Large intestine (tissue), 3 donors: ENCODE measurements around the gene TSPO2. TPM values are rescaled to one million over a fixed set of nuclear protein-coding genes. Genes with fewer than 3 reads are reported as not detected.
"Not testable (repeated sequence)": the region's sequence is repeated elsewhere in the genome, so short reads cannot be mapped to it uniquely, and the experiment has no call there.

Source experiments
- DNase-seq, 2 donors: peaks; one replicate each; pipeline versions ENCODE4 v3.0.0 to v3.0.0-alpha.2; 2013
- H3K27ac ChIP-seq: one replicate; pipeline ENCODE4 v1.5.1; 2013; ENCODE audit warnings: low read length
- H3K27me3 ChIP-seq: 2 replicates; pipeline ENCODE4 v1.6.1; 2013; ENCODE audit warnings: low read length; ENCODE audit not compliant: control insufficient read depth, insufficient read depth
- H3K36me3 ChIP-seq: 2 replicates; pipeline ENCODE4 v1.6.1; 2013; ENCODE audit warnings: low read length; ENCODE audit not compliant: control insufficient read depth, insufficient read depth
- H3K4me1 ChIP-seq: one replicate; pipeline ENCODE4 v1.6.1; 2013; ENCODE audit warnings: low read length; ENCODE audit not compliant: control insufficient read depth, insufficient read depth
- H3K4me3 ChIP-seq: one replicate; pipeline ENCODE4 v1.5.1; 2013; ENCODE audit warnings: low read length
- H3K9me3 ChIP-seq: one replicate; pipeline ENCODE4 v1.6.1; 2013; ENCODE audit warnings: mild to moderate bottlenecking, low read depth, low read length, moderate library complexity; ENCODE audit not compliant: control insufficient read depth
- WGBS: methylation state at CpG from one replicate; pipeline ENCODE4 v1.1.5; 2013; ENCODE audit warnings: low lambda C conversion rate; ENCODE audit not compliant: insufficient coverage; 5-methylcytosine and 5-hydroxymethylcytosine counted together
- polyA plus RNA-seq: library from polyadenylated mRNA; unstranded; fragments of 120-200 nt; gene quantifications from one replicate; pipeline ENCODE4 v1.2.1, GENCODE V29; 2013

Gene TSPO2
- polyA plus RNA-seq, 1 donor = 2.3 TPM

DNA sequence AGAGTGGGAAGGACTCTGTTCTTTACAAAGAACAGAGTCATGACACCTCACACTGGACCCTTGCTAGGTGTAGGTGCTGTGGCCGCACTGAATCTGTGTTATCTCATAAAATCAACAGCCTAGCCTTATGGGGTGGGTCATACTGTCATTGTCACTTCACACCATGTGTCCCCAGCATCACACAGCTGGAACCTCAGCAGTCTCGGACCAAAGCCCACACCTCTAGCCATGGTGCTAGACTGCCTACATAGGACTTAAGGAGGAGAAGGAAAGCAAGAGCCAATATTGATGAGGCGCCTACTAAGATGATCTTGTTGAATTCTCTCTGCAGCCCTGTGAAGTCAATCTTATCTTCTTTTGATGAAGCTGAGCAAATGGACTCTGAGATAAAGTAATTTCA is 34.3 kb upstream of the TSPO2 start:
- WGBS = no CpG with 5 or more reads among the region's 3 CpGs
- Histone ChIP-seq H3K4me3 (no peak overlapping the region), H3K36me3 (no peaks in the 10 kb centered on the region), H3K4me1 (peaks cover 11% of the 10 kb centered on the region), H3K9me3 (no peaks in the 10 kb centered on the region), H3K27ac (no peak overlapping the region), H3K27me3 (no peaks in the 10 kb centered on the region)
- DNase-seq = no peak

- WGBS = no CpG with 5 or more reads among the region's 1 CpG
- no peaks in the 10 kb centered on the region for H3K9me3 ChIP-seq
- no peaks in the 10 kb centered on the region for H3K27me3 ChIP-seq
- H3K4me3 ChIP-seq = no peak overlapping the region
- H3K36me3 ChIP-seq = no peaks in the 10 kb centered on the region
- peaks cover 15% of the 10 kb centered on the region for H3K4me1 ChIP-seq
- DNase-seq = no peak
- no peak overlapping the region for H3K27ac ChIP-seq
These were observed 32.6 kb upstream of the TSPO2 start for GRCh38 chr6:41009669-41010068.

- H3K9me3 ChIP-seq = no peaks in the 10 kb centered on the region
- H3K4me3 ChIP-seq = no peak overlapping the region
- no peak overlapping the region for H3K27ac ChIP-seq
- H3K36me3 ChIP-seq = no peaks in the 10 kb centered on the region
- WGBS = no CpG with 5 or more reads among the region's 2 CpGs
- no peaks in the 10 kb centered on the region for H3K27me3 ChIP-seq
- no peak for DNase-seq
- H3K4me1 ChIP-seq = peaks cover 15% of the 10 kb centered on the region
These were observed 30.6 kb upstream of the TSPO2 start for GRCh38 chr6:41011673-41012072.

DNA sequence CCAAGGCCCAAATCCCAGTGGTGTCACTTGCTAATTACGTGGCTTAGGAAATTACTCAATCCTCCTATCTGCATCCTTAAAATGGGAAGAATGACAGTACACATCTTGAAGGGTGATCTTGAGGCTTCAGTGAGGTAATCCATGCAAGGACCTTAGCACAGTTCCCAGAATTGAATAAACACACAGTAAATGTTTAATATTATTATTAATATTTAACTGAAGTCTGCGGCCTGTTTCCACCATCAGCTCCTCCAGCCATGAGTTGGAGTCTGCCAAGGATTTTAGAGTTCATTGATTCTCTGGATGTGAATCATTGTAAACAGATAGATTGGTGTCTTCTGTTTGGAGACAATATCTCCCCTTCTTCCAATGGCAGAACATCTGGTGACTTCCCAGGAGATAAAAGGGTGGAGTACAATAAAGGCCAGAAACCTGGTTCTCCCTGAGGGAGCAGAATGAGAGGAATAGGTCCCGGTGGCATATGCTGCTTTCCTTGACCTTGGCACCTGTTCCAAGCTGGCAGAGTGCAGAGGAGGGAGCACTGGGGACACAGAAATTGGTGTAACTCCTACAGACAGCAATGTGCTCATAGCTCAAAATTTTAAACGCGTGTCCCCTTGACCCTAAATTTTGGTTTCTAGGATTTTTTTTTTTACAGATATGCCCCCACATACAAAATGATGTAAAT is 28.7 kb upstream of the TSPO2 start:
- peak in 1 of 2 donors; percentile 62 for DNase-seq
- Histone ChIP-seq H3K27ac (peak overlapping the region; percentile 11), H3K4me1 (peaks cover 3% of the 10 kb centered on the region), H3K9me3 (no peaks in the 10 kb centered on the region), H3K36me3 (no peaks in the 10 kb centered on the region), H3K4me3 (no peak overlapping the region), H3K27me3 (no peaks in the 10 kb centered on the region)
- WGBS = no CpG with 5 or more reads among the region's 5 CpGs

GRCh38 chr6:41014780-41015179 is 27.5 kb upstream of the TSPO2 start:
- no CpG with 5 or more reads among the region's 4 CpGs for WGBS
- DNase-seq = no peak
- H3K27ac ChIP-seq = no peak overlapping the region
- peaks cover 3% of the 10 kb centered on the region for H3K4me1 ChIP-seq
- H3K9me3 ChIP-seq = no peaks in the 10 kb centered on the region
- no peaks in the 10 kb centered on the region for H3K27me3 ChIP-seq
- H3K4me3 ChIP-seq = no peak overlapping the region
- H3K36me3 ChIP-seq = no peaks in the 10 kb centered on the region

DNA sequence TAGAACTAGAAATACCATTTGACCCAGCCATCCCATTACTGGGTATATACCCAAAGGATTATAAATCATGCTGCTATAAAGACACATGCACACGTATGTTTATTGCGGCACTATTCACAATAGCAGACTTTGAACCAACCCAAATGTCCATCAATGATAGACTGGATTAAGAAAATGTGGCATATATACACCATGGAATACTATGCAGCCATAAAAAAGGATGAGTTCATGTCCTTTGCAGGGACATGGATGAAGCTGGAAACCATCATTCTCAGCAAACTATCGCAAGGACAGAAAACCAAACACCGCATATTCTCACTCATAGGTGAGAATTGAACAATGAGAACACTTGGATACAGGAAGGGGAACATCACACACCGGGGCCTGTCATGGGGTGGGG is 26.4 kb upstream of the TSPO2 start:
- not testable (repeated sequence) for DNase-seq, H3K27me3 ChIP-seq, H3K9me3 ChIP-seq, H3K36me3 ChIP-seq, H3K4me1 ChIP-seq, H3K4me3 ChIP-seq, H3K27ac ChIP-seq
- no CpG with 5 or more reads among the region's 5 CpGs for WGBS

DNA sequence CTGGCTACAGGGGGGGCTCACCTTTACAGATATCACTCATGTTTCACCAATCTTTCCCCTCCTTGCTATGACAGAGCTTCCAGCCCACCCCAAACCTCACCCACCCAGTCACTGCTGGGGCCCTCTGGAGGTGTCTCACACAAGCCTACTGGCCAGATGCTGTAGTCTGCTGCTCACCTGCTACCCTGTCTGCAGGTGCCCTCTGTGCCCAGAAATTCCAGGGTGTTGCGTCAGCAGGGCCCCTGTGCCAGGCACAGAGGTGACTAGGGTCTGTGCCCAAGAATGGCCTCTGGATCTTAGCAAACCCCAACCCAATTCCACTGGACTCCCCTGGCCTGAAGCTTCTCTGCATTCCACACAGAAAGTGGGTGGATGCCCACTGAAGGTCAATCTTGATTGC is 24.6 kb upstream of the TSPO2 start:
- Histone ChIP-seq H3K27ac (no peak overlapping the region), H3K4me1 (peaks cover 8% of the 10 kb centered on the region), H3K4me3 (no peak overlapping the region), H3K27me3 (no peaks in the 10 kb centered on the region), H3K9me3 (no peaks in the 10 kb centered on the region), H3K36me3 (no peaks in the 10 kb centered on the region)
- no peak for DNase-seq
- WGBS = no CpG with 5 or more reads among the region's 1 CpG

DNA sequence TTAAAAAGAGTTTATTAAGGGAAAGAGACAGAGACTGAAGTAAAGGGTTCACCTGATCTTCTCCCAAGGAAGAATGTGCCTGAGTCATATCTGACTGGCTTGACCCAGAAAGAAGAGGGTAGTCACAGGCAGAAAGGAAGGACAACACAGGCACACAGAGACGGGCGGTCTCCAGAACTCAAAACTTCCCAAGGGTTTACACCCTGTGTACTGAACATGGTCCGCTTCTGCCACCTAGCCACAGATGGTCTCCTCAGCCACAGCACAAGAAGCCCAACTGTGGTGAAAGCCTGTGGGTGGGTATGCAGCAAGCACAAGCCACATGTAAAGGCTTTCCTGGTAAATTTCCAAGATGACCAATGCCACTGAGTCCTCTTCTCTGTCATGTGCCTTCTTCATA is 20.4 kb upstream of the TSPO2 start:
- Histone ChIP-seq H3K4me1 (peaks cover 5% of the 10 kb centered on the region), H3K36me3 (peaks cover 18% of the 10 kb centered on the region), H3K4me3 (no peak overlapping the region), H3K9me3 (no peaks in the 10 kb centered on the region), H3K27me3 (no peaks in the 10 kb centered on the region), H3K27ac (no peak overlapping the region)
- WGBS = no CpG with 5 or more reads among the region's 3 CpGs
- DNase-seq = peak in 1 of 2 donors; percentile 39

DNA sequence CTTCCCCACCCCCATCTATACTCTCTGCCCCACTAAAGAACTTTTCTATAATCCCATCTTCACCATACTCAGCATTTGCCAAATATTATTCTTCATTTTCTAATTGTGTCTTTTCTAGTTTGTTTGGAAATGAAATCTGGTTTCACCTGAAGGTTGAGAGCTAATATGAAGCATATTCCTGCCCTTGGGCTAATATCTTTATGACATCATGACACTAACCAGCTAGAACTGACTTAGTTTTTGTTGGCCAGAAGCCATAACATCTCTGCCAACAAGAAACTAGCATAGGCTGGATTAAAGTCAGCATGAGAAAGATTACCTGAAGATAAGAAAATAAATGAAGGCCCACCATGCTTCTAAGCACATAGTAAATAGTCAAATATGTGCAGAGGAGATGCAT is 20.0 kb upstream of the TSPO2 start:
- peak in 1 of 2 donors; percentile 45 for DNase-seq
- Histone ChIP-seq H3K27me3 (no peaks in the 10 kb centered on the region), H3K36me3 (peaks cover 23% of the 10 kb centered on the region), H3K27ac (no peak overlapping the region), H3K4me1 (peaks cover 5% of the 10 kb centered on the region), H3K4me3 (no peak overlapping the region), H3K9me3 (no peaks in the 10 kb centered on the region)

- H3K9me3 ChIP-seq = no peaks in the 10 kb centered on the region
- peaks cover 30% of the 10 kb centered on the region for H3K36me3 ChIP-seq
- H3K27ac ChIP-seq = no peak overlapping the region
- no peak overlapping the region for H3K4me3 ChIP-seq
- no CpG with 5 or more reads among the region's 3 CpGs for WGBS
- no peaks in the 10 kb centered on the region for H3K27me3 ChIP-seq
- no peak for DNase-seq
- H3K4me1 ChIP-seq = peaks cover 11% of the 10 kb centered on the region
These were observed 19.2 kb upstream of the TSPO2 start for GRCh38 chr6:41023114-41023513.

GRCh38 chr6:41025966-41026530 is 16.2 kb upstream of the TSPO2 start:
- WGBS = no CpG with 5 or more reads among the region's 3 CpGs
- H3K9me3 ChIP-seq = no peaks in the 10 kb centered on the region
- H3K4me3 ChIP-seq = no peak overlapping the region
- no peaks in the 10 kb centered on the region for H3K27me3 ChIP-seq
- H3K4me1 ChIP-seq = peaks cover 30% of the 10 kb centered on the region
- H3K36me3 ChIP-seq = peaks cover 58% of the 10 kb centered on the region
- H3K27ac ChIP-seq = no peak overlapping the region
- DNase-seq = no peak
